Neuronal stem cell (in vitro differentiated cells): ENCODE measurements around the gene VPS51. TPM values are rescaled to one million over a fixed set of nuclear protein-coding genes. Genes with fewer than 3 reads are reported as not detected.

Experiments
- DNase-seq: peaks from one replicate; pipeline ENCODE4 v3.0.0-alpha.2; 2013; ENCODE audit warnings: low spot score
- H2AFZ ChIP-seq: one replicate; pipeline ENCODE4 v1.6.1; 2013; ENCODE audit warnings: mild to moderate bottlenecking, low read length, inconsistent platforms
- H2AK5ac ChIP-seq: 2 replicates; pipeline ENCODE4 v1.6.1; 2013; ENCODE audit warnings: low read depth, mild to moderate bottlenecking, inconsistent platforms, low read length, moderate library complexity, mixed read lengths
- H2BK120ac ChIP-seq: 2 replicates; pipeline ENCODE4 v1.6.1; 2013; ENCODE audit warnings: low read depth, mild to moderate bottlenecking, inconsistent platforms, low read length, moderate library complexity, mixed read lengths
- H2BK12ac ChIP-seq: one replicate; pipeline ENCODE4 v1.6.1; 2013; ENCODE audit warnings: low read length, inconsistent platforms
- H2BK15ac ChIP-seq: 2 replicates; pipeline ENCODE4 v1.6.1; 2013; ENCODE audit warnings: mild to moderate bottlenecking, low read length, inconsistent platforms, mixed read lengths
- H2BK5ac ChIP-seq: one replicate; pipeline ENCODE4 v1.6.1; 2013; ENCODE audit warnings: inconsistent platforms, mild to moderate bottlenecking, low read length, moderate library complexity
- H3K14ac ChIP-seq: one replicate; pipeline ENCODE4 v1.6.1; 2013; ENCODE audit warnings: low read length, inconsistent platforms
- H3K18ac ChIP-seq: 2 replicates; pipeline ENCODE4 v1.6.1; 2013; ENCODE audit warnings: low read length, inconsistent platforms
- H3K23ac ChIP-seq: 2 replicates; pipeline ENCODE4 v1.6.1; 2013; ENCODE audit warnings: low read depth, mild to moderate bottlenecking, mixed read lengths, low read length, inconsistent platforms; ENCODE audit not compliant: poor library complexity
- H3K27ac ChIP-seq: replicated peaks from 3 replicates; pipeline ENCODE4 v1.5.1; 2013; ENCODE audit warnings: low read length, inconsistent platforms
- H3K27me3 ChIP-seq, 3 experiments: 2 replicates each; pipeline ENCODE4 v1.6.1; 2013; ENCODE audit warnings: low read length in 3 of 3, mild to moderate bottlenecking in 2 of 3, inconsistent platforms in 1 of 3, low read depth in 1 of 3, mixed read lengths in 1 of 3, moderate library complexity in 1 of 3; ENCODE audit not compliant: control insufficient read depth in 3 of 3, insufficient read depth in 3 of 3
- H3K36me3 ChIP-seq, 2 donors: replicated peaks in 1 of 2; 2 replicates each; pipeline ENCODE4 v1.6.1; 2013; ENCODE audit warnings: low read length in 2 of 2; ENCODE audit not compliant: control insufficient read depth in 2 of 2, insufficient read depth in 2 of 2
- H3K4ac ChIP-seq: 2 replicates; pipeline ENCODE4 v1.6.1; 2013; ENCODE audit warnings: inconsistent platforms, mild to moderate bottlenecking, low read length, moderate library complexity
- H3K4me1 ChIP-seq, 2 donors: 1 replicate in 1 of 2; 2 replicates in 1 of 2; pipeline ENCODE4 v1.6.1; 2013; ENCODE audit warnings: low read length in 2 of 2, low read depth in 1 of 2; ENCODE audit not compliant: control insufficient read depth in 2 of 2, insufficient read depth in 1 of 2
- H3K4me2 ChIP-seq: one replicate; pipeline ENCODE4 v1.6.1; 2013; ENCODE audit warnings: mild to moderate bottlenecking, low read length, inconsistent platforms; ENCODE audit not compliant: insufficient read depth, poor library complexity, severe bottlenecking
- H3K4me3 ChIP-seq, 2 donors: 2 replicates each; pipeline ENCODE4 v1.5.1; 2013; ENCODE audit warnings: low read length in 2 of 2, mild to moderate bottlenecking in 2 of 2, inconsistent platforms in 1 of 2, moderate library complexity in 1 of 2
- H3K79me1 ChIP-seq: one replicate; pipeline ENCODE4 v1.6.1; 2013; ENCODE audit warnings: low read depth, mild to moderate bottlenecking, inconsistent platforms, low read length, moderate library complexity
- H3K9ac ChIP-seq: one replicate; pipeline ENCODE4 v1.6.1; 2013; ENCODE audit warnings: mild to moderate bottlenecking, low read depth, low read length, inconsistent platforms; ENCODE audit not compliant: poor library complexity
- H3K9me3 ChIP-seq, 2 donors: replicated peaks in 1 of 2; 2 replicates each; pipeline versions ENCODE3 to v1.6.1; 2013; ENCODE audit warnings: low read length in 2 of 2, mild to moderate bottlenecking in 2 of 2, inconsistent platforms in 1 of 2, low read depth in 1 of 2, mixed read lengths in 1 of 2, moderate library complexity in 1 of 2; ENCODE audit not compliant: control insufficient read depth in 2 of 2, insufficient read depth in 1 of 2
- H4K8ac ChIP-seq: one replicate; pipeline ENCODE4 v1.6.1; 2013; ENCODE audit warnings: low read depth, mild to moderate bottlenecking, inconsistent platforms, low read length, moderate library complexity
- H4K91ac ChIP-seq: one replicate; pipeline ENCODE4 v1.6.1; 2013; ENCODE audit warnings: low read length, low read depth, mild to moderate bottlenecking, inconsistent platforms; ENCODE audit not compliant: poor library complexity
- WGBS, 2 donors: extraction: QIAGEN DNeasy Blood & Tissue Kit; methylation state at CpG; one replicate each; pipeline ENCODE4 v1.1.7; 2013; ENCODE audit warnings: missing lambda C conversion rate in 2 of 2, mixed read lengths in 1 of 2; ENCODE audit not compliant: insufficient read length in 2 of 2, insufficient replicate concordance in 1 of 2; ENCODE audit errors: extremely low coverage in 2 of 2; 5-methylcytosine and 5-hydroxymethylcytosine counted together
- polyA plus RNA-seq, 2 experiments: library from polyadenylated mRNA; stranded (reverse); fragments of 200-250 nt; gene quantifications; one replicate each; pipeline ENCODE4 v1.2.3, GENCODE V29; 2013

VPS51 gene
- 58.1 TPM for polyA plus RNA-seq (2013, experiment 1 of 2)
- polyA plus RNA-seq (2013, experiment 2 of 2): 53.7 TPM

DNA sequence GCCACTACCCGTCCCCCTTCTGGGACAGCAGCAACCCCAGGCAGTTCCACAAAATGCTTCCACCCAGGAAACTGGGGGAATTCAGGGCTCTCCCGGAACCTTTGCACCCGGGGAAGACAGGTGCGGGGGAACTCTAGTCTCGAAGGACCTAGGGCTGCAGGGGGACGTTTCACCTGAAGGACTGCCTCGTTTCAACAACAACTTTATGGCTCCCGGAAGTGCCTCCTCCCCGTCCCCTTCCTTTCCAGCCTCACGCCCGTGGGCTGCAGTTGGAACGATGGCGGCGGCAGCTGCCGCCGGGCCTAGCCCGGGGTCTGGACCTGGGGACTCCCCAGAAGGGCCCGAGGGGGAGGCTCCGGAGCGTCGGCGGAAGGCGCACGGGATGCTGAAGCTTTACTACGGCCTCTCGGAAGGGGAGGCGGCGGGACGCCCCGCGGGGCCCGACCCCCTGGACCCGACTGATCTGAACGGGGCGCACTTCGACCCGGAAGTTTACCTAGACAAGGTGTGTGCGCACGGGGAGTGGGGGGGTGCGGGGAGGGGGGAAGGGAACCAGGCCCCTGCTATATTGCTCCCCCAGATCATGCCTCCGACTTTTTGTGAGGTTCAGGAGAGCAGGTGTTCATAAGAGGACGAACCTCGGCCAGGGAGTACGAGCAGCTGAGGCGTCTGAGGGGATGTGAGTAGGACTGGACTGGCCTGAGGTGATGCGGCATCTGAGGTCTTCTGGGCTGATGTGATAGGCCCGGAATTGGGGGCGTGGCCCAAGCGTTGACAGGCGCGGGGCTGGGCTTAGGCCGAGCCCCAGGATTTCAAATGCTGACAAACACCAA lies at the start of gene VPS51:
VPS51 (plus strand) TSS at position 241 of the 833 bp plus-strand sequence; CDS start at position 278, 37 bp downstream.
- H4K91ac ChIP-seq: no peak within 1 kb of the TSS
- peak within 1 kb of the TSS; percentile 10 for H2BK120ac ChIP-seq
- no peak within 1 kb of the TSS for H2BK15ac ChIP-seq
- H3K27me3 ChIP-seq: no peaks in the 10 kb centered on the region
- H3K18ac ChIP-seq: peak within 1 kb of the TSS; percentile 91
- H2BK12ac ChIP-seq: no peak within 1 kb of the TSS
- H3K23ac ChIP-seq: no peak within 1 kb of the TSS
- H2AFZ ChIP-seq: peak within 1 kb of the TSS; percentile 97
- H3K4ac ChIP-seq: no peak within 1 kb of the TSS
- peak within 1 kb of the TSS; percentile 96 for H3K14ac ChIP-seq
- peak within 1 kb of the TSS; percentile 63 for H3K27ac ChIP-seq
- DNase-seq: peak; percentile 93
- WGBS, 2 donors: no CpG with 5 or more reads among the region's 52 CpGs
- peak within 1 kb of the TSS; percentile 83 to 91 for H3K4me3 ChIP-seq
- peak within 1 kb of the TSS; percentile 64 for H3K4me2 ChIP-seq
- H3K36me3 ChIP-seq: peaks cover 2 to 9% of the 10 kb centered on the region in 2 donors
- no peaks in the 10 kb centered on the region for H3K9me3 ChIP-seq
- peaks cover 3% of the 10 kb centered on the region for H3K79me1 ChIP-seq
- H4K8ac ChIP-seq: peak within 1 kb of the TSS; percentile 33
- H2AK5ac ChIP-seq: peak within 1 kb of the TSS; percentile 86
- H3K9ac ChIP-seq: peak within 1 kb of the TSS; percentile 78
- H2BK5ac ChIP-seq: peak within 1 kb of the TSS; percentile 59
- peaks cover 4 to 7% of the 10 kb centered on the region in 2 donors for H3K4me1 ChIP-seq

DNA sequence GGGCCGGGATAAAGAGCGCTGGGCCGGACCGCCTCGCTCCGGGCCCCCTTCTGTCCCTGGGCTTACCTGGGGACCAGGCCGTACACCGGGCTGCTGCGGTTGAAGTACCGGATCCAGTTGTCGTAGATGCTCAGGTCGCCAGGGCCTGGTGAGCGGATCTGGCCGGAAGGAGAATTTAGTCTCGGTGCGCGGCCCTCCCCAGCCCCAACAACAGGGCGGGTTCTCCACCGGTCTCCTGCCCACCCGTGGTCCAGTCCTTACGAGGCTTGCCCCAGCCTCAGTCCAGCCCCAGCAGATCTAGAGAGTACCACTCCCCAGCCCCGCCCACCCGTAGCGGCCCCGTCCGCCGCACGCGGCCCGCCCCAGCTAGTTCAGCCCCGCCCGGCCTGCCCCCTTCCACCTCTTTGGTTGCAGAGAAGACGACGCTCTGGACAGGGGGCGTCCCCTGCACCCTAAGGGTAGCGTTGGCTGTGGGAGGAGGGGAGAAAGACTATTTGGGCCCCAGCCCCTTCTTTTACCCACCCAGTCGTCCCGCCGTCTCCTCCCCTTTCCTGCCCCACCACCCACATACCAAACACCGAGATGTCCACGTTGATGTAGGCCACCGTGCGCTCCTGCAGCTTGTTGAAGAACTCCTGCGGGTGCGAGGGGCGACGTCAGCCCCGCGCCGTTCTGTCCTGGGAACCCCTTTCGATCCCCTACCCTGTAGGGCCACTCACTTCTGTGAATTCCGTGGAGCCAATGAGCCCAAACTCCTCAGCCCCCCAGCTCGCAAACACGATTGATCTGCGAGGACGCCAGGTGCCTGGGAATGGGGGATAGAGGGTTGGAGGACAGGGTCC lies 48.2 kb upstream of the VPS51 start:
- H4K8ac ChIP-seq: no peak overlapping the region

DNA sequence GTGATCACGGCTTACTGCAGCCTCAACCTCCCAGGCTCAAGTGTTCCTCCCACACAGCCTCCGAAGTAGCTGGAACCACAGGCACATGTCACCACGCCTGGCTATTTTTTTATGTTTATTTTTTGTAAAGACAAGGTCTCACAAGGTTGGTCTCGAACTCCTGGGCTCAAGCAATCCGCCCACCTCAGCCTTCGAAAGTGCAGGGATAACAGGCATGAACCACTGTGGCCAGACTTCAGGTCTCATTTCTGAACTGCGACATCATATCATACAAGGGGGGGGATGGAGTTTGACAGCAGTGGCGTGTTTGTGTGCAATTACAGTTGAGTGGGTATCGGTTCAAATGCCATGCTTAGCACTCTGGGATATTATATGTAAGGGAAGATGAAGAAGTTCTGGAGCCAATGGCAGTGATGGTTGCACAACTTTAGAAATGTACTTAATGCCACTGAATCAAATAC lies 44.6 kb upstream of the VPS51 start:
- no CpG with 5 or more reads among the region's 9 CpGs for WGBS, 2 donors
- H3K9ac ChIP-seq: no peak overlapping the region
- no peak for DNase-seq

More for the DNA sequence above, 48.2 kb upstream of the VPS51 start:
- peaks cover 3% of the 10 kb centered on the region for H3K79me1 ChIP-seq
- H2BK5ac ChIP-seq: no peak overlapping the region
- no peak for DNase-seq
- H3K18ac ChIP-seq: peak overlapping the region; percentile 38
- no peak overlapping the region for H2BK120ac ChIP-seq
- peaks cover 0 to 1% of the 10 kb centered on the region in 2 donors for H3K4me1 ChIP-seq
- no peak overlapping the region for H3K14ac ChIP-seq
- H3K36me3 ChIP-seq: peaks cover 19 to 36% of the 10 kb centered on the region in 2 donors
- no peak overlapping the region for H3K27ac ChIP-seq
- H2BK15ac ChIP-seq: no peak overlapping the region
- no CpG with 5 or more reads among the region's 56 CpGs for WGBS, 2 donors
- no peaks in the 10 kb centered on the region for H3K9me3 ChIP-seq
- no peak overlapping the region for H3K4ac ChIP-seq
- peak overlapping the region; percentile 35 for H3K4me2 ChIP-seq
- peaks cover 0 to 4% (median 2%) of the 10 kb centered on the region in 3 experiments for H3K27me3 ChIP-seq
- H3K23ac ChIP-seq: no peak overlapping the region
- H2BK12ac ChIP-seq: no peak overlapping the region
- peak overlapping the region in 1 of 2 donors; percentile 3 for H3K4me3 ChIP-seq
- peak overlapping the region; percentile 16 for H2AK5ac ChIP-seq
- H2AFZ ChIP-seq: no peak overlapping the region
- no peak overlapping the region for H4K91ac ChIP-seq
- H3K9ac ChIP-seq: no peak overlapping the region

More for the DNA sequence above, 44.6 kb upstream of the VPS51 start:
- Histone ChIP-seq H3K79me1 (no peaks in the 10 kb centered on the region), H3K14ac (no peak overlapping the region), H3K4me3 (peak overlapping the region in 1 of 2 donors; percentile 67), H3K4ac (no peak overlapping the region), H3K9me3 (no peaks in the 10 kb centered on the region), H3K27ac (no peak overlapping the region), H2AK5ac (no peak overlapping the region), H2BK120ac (no peak overlapping the region), H3K4me1 (peaks cover 0 to 1% of the 10 kb centered on the region in 2 donors), H3K23ac (no peak overlapping the region), H3K36me3 (peaks cover under 1 to 2% of the 10 kb centered on the region in 2 donors), H2BK5ac (no peak overlapping the region), H4K91ac (no peak overlapping the region), H3K27me3 (peaks cover 0 to 19% (median 5%) of the 10 kb centered on the region in 3 experiments), H2BK12ac (no peak overlapping the region), H4K8ac (no peak overlapping the region), H3K18ac (no peak overlapping the region), H2AFZ (no peak overlapping the region), H3K4me2 (no peak overlapping the region), H2BK15ac (no peak overlapping the region)
